GM18519 (cell line): ENCODE data around the gene METTL27.
"Not testable (repeated sequence)": the region's sequence is repeated elsewhere in the genome, so short reads cannot be mapped to it uniquely, and the experiment has no call there.

Experiments
- ATAC-seq: cut with Tn5 transposase; IDR thresholded peaks from one replicate; pipeline ENCODE4 v1.9.1; 2021; ENCODE audit warnings: mild to moderate bottlenecking, moderate library complexity; ENCODE audit not compliant: unreplicated experiment, low FRiP score

METTL27 gene

GRCh38 chr7:73870041-73870492, 27.8 kb upstream of the METTL27 start:
- ATAC-seq, result no peak

GRCh38 chr7:73869011-73869798, 26.9 kb upstream of the METTL27 start:
- ATAC-seq, result no peak

- ATAC-seq, result no peak
Observed at GRCh38 chr7:73866446-73866767, 24.1 kb upstream of the METTL27 start.

GRCh38 chr7:73865738-73866445, 23.6 kb upstream of the METTL27 start:
- no peak for ATAC-seq

GRCh38 chr7:73864981-73865711, 22.8 kb upstream of the METTL27 start:
- no peak for ATAC-seq

- no peak for ATAC-seq
Observed at GRCh38 chr7:73861305-73861704, 19.0 kb upstream of the METTL27 start.

- no peak for ATAC-seq
Observed at GRCh38 chr7:73860859-73861258, 18.5 kb upstream of the METTL27 start, which contains the start of gene TMEM270. Gene TMEM270 (plus strand): TSS chr7:73861159. CDS start chr7:73861195, 36 bp downstream.

- no peak for ATAC-seq
Observed at GRCh38 chr7:73858807-73859206, 16.5 kb upstream of the METTL27 start.

GRCh38 chr7:73856941-73857340, 14.6 kb upstream of the METTL27 start:
- ATAC-seq, result no peak

- ATAC-seq, result no peak
Observed at GRCh38 chr7:73852500-73852899, 10.2 kb upstream of the METTL27 start.

GRCh38 chr7:73851410-73852338, 9.4 kb upstream of the METTL27 start:
- ATAC-seq, result peak; percentile 61

GRCh38 chr7:73850781-73851207, 8.5 kb upstream of the METTL27 start:
- ATAC-seq, result no peak

GRCh38 chr7:73847941-73848723, 5.8 kb upstream of the METTL27 start:
- no peak for ATAC-seq

- not testable (repeated sequence) for ATAC-seq
Observed at GRCh38 chr7:73845701-73846195, 3.4 kb upstream of the METTL27 start.

- ATAC-seq, result no peak
Observed at GRCh38 chr7:73844848-73845460, 2.6 kb upstream of the METTL27 start.

- ATAC-seq, result no peak
Observed at GRCh38 chr7:73844131-73844547, 1.8 kb upstream of the METTL27 start.

- ATAC-seq, result no peak
Observed at GRCh38 chr7:73841689-73842066, 638 bp downstream of the METTL27 start.

GRCh38 chr7:73840715-73841379, 1.5 kb downstream of the METTL27 start:
- ATAC-seq, result no peak
